HG03196 (cell line): ENCODE results near the gene GYS1.

Experiments
- ATAC-seq: cut with Tn5 transposase; IDR thresholded peaks from one replicate; pipeline ENCODE4 v1.9.1; 2021; ENCODE audit not compliant: unreplicated experiment

The GYS1 gene

DNA sequence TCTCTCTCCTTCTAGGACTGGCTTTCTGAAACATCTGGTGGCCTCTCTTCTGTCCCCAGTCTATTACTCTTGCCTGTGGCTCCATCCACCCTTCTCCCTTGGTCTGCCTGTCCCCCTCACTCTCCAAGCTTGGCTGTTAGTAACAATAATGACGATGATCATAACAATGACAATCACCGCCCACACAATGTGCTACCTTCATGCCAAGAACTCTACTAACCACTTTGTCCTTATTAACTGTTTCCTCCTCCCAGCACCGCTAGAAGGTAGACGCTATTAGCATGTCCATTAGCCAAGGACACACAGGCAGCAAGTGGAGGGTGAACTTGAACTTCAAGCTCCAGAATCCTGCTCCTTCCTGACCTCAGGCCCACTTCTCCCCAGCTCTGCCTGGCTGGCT lies 2.7 kb downstream of the GYS1 start:
- ATAC-seq = no peak

DNA sequence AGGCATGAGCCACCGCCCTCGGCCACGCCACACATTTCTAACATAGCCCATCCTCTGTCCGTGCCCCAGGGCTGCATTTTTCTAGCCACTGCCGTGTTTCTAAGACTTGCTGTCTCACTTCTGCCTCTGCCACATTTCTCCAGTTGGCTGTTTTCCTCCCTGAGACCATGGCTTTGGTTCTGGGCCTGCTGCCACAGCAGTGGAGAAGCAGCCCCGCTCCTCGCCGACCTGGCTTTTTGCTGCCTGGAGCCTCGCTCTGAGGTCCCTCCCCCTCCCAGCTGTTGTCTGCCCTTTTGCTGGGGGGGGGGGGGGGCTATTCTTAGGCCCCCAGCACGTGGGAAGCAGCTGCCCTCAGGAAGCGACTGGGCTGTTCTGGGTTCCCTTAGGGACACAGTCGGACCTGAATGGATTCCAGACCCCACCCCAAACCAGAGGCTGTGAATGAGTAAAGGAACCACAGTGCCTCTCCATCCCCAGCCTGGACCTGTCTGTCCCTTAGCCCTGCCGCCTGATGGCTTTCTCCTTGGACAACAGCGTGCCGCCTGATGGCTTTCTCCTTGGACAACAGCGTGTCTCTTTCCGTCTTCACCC lies 3.3 kb downstream of the GYS1 start:
- ATAC-seq = no peak

DNA sequence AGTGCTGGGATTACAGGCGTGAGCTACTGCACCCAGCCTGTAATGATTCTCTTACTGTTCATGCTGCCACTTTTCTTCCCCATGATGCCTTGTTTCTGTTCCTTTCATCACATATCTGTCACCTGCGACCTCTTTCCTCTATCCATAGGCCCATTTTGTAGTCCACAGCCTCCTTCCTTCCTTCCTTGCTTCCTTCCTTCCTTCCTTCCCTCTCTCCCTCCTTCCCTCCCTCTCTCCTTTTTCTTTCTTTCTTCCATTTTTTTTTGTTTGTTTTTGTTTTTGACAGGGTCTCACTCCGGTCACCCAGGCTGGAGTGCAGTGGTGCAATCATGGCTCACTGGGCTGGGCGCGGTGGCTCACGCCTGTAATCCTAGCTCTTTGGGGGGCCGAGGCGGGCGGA lies 4.2 kb downstream of the GYS1 start:
- ATAC-seq = no peak

DNA sequence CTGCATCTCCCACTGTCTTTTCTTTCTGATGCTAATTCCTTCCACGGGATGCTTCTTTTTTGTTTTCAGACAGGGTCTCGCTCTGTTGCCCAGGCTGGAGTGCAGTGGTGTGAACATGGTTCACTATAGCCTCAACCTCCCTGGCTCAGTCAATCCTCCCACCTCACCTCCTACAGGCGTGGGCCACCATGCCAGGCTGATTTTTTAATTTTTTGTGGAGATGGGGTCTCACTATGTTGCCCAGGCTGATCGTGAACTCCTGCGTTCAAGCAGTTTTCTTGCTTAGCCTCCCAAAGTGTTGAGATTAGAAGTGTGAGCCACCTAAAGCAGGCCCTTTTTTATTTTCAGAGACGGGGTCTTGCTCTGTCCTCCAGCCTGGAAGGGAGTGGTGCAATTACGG lies 4.8 kb downstream of the GYS1 start:
- ATAC-seq = no peak

DNA sequence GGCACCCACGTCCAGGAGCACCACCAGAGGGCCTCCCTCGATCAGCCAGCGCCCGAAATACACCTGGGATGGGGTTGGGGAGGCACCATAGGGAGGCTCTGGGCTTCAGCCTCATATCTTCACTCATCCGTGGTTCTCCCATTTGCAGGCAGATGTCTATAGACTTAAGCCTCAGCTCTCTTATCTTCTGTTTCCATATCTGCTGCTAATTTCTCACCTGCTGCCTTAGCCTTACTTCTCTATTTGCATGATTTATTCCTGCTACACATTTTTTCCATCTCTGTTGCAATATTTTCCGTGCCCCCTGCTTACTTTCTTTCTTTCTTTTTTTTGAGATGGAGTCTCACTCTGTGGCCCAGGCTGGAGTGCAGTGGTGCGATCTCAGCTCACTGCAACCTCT lies 5.8 kb downstream of the GYS1 start:
- no peak for ATAC-seq

DNA sequence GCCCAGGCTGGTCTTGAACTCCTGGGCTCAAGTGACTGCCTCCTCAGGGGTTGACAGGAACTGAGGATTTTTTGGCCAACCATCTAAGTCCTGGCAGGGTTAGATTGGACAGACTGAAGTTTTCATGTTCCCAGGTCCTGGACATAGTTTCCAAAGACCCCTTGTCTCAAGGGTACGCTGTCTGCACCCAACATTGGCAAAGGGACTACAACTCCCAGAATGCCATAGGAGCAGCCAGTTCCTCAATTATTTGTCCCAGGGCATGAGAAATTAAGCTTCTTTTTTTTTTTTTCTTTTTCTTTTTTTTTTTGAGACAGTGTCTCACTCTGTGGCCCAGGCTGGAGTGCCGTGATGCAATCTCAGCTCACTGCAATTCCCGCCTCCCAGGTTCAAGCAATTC lies 6.9 kb downstream of the GYS1 start:
- ATAC-seq = no peak

DNA sequence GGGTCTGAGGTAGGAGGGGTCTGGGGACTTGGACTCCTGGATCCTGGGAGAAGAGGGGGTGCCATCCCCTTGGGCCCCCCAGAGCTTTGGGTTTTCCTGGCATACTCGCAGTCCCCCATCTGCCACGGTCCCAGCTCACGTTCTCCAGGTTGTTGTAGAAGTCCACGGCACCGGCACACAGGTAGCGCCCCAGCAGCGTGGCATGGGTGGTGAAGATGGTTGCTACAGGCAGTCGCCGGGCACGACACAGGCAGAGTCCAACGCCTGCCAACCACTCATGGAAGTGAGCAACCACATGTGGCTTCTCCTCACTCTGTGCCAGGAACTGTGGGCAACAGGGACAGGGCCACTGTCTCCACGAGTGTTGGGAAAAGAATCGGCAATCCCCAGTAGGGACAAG lies 7.4 kb downstream of the GYS1 start:
- no peak for ATAC-seq

DNA sequence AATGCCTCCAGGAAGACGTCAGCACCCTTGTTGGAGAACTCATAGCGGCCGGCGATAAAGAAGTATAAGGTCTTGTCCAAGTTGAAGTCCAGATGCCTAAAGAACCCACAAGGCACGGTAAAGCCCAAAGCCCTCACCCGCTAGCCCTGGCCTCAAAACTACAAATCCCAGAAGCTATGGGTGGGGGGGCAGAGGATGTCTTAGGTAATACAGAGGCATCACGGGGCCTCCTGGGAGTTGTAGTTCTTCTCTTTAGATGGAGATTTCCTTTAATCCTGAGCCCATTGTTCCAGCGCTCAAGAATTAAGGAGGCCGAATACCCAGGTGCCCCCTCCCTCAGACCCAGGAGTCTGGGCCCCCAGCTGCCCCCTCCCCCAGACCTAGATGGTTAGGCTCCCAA lies 10.8 kb downstream of the GYS1 start:
- no peak for ATAC-seq

DNA sequence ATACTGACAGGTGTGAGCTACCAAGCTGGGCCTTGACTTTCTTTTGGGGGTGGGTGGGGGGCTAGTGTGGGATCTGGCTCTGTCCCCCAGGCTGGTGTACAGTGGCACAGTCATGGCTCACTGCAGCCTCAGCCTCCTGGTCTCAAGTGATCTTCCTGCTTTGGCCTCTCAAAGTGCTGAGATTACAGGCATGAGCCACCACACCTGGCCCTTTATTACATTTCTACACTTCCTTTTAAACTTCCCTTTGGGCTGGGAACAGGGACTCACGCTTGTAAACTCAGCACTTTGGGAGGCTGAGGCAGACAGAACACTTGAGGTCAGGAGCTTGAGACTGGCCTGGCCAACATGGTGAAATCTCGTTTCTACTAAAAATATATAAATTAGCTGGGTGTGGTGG lies 16.0 kb downstream of the GYS1 start:
- no peak for ATAC-seq

DNA sequence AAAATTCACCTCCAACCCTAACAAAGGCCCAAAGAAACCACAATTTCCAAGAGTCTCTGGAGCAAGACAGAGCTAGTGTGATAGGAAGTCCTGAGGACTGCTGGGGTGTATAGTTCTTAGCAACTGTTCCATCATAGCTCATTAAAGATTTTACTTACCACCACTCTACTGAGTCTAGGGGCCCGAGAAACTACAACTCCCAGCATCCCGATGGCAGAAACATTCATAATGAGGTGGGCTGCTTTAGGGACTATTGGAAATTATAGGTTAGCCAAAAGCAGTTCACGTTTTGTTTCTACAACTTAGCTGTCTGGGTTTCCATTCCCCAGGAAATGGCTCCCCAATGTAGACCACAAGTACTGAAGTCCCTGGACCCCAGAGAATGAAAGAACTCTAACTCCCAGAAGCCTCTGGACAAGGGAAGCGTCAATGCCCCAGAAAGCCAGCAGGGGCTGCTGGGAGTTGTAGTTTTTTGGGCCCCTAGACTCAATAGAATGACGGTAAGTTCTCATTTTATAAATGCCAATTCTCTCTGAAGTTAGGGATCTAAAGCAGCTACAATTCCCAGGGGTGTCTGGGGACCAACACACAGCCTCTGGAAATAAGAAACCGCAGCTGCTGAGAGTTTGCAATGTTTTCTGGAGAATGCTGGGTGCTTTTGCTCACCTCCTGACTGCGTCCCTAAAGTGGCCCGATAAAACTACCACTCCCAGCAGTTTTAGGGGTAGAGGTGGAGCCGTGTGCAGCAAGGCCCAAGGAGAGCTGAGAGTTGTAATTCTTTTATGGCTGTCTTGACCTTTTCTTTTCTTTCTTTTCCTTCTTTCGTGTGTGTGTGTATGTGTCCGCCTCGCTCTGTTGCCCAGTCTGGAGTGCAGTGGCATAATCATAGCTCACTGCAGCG lies 16.9 kb downstream of the GYS1 start:
- ATAC-seq = no peak

DNA sequence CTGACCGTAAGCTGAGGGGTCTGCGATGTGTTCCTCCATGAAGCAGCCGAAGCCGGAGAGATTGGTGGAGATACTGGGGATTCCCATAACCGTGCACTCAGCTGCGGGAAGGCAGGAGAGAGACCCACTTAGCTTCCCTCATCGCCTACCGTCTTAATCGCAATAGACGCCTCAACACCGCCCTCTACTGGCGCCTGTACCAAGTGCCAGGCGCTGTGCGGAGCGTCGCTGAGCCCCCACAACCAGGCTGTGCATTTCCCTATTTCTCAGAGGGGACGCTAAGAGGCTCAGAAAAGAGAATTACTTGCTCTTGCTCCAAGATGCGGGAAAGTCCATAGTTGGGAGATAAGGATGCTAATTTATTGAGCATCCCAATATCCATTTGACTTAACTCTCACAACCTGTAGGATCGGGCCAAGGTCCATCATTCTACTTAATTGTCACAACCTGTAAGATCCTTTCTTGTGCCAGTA lies 22.1 kb downstream of the GYS1 start:
- ATAC-seq = no peak

DNA sequence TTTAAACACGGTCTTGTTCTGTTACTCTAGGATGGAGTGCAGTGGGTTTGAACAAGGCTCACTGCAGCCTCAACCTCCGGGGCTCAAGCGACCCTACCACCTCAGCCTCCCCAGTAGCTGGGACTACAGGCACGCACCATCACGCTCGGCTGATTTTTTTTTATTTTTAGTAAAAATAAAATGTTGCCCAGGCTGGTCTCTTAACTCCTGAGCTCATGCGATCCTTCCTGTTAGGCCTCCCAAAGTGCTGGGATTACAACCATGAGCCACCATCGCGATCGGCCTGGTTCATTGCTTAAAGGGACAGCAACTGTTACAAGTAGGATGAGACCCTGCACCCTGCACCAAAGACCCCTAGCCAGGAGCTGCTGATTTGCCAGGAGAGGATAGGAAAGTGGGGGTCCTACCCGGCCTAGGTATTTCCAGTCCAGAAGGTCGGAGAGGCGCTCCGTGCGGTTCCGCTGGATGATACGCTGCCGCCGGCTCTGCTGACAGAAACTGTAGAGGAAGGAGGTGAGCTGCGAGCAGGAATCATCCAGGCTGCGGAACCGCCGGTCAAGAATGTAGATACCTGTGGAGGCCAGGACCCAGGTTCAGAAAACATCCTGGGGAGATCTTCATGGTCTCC lies 22.9 kb downstream of the GYS1 start:
- no peak for ATAC-seq

DNA sequence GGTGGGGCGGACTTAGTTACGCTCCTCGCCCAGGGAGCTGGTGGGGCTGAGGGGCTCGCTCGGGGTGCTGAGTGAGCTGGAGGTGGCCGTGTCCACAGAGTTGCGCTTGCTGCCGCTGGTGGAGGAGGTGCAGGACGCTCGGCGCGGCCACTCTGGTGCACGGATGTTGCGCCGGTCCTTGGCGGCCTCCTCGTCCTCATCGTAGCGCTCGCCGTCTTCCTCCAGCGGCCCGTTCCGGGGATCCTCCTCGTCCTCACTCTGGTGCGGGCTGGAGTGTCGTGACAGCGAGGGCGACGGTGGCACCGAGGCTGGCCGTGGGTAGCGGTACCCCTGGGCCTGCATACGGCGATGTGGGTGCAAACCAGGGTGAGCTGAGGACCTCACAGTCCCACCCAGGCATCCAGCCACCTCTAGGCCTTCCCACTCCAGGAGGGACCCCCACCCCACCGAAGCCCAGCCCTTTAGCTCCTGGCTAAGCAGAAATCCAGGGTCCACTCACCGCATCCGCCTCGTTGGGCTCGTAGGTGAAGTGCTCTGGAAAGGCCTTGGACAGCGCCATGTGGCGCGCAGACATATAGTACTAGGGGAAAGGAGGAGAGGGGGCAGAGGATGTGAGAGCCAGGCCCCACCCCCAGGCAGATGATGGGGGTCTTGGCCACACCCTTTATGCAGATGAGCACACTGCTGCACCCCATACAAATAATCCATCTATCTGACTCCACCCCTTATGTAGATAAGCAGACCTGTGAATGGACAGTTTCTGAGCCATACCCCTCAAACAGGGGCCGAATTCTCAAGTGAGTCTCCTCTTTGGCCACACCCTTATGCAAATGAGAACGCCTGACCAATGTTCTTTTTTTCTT lies 23.6 kb downstream of the GYS1 start:
- ATAC-seq = no peak

DNA sequence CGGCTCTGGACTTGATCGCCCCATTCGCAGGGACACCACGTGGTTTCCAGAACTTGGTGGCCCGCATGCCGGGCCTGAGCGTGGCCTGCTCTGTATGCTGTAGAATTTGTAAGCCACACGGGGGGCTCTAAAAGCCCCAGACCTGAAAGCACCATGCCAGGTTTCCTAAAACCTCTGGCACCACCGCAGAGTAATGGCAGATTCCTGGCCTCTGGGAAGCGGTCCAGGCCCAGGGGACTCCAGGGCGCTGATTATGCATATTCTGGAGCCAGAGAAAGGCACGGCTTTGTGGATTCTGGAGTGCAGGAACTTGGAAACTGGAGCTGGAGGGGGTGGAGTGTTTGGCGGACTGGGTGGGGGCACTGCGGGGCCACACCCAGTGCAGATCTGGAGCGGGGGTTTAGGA lies 24.3 kb downstream of the GYS1 start:
- no peak for ATAC-seq

DNA sequence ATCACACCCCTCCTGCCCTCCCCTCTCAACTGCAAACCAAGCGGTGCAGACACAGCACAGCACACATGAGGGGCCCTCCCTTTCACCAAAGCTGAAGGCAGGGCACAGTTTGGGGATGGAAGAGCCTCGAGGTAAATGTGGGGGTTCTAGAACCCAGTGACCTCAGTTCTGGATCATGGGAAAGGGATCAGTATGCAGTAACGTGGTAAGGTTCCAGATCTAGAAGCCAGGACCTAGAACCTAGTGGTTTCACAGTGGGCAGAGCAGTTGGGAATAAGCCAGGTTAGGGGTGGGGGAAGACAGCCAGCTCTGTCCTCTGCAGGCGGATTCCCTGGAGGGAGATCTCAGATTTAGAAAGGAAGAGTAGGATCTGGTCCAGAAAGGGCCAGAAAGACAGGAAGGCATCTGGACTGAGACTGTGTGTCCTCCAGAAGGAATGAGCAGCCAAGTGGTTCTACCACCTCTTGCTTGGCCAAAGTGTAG lies 24.9 kb downstream of the GYS1 start:
- no peak for ATAC-seq

DNA sequence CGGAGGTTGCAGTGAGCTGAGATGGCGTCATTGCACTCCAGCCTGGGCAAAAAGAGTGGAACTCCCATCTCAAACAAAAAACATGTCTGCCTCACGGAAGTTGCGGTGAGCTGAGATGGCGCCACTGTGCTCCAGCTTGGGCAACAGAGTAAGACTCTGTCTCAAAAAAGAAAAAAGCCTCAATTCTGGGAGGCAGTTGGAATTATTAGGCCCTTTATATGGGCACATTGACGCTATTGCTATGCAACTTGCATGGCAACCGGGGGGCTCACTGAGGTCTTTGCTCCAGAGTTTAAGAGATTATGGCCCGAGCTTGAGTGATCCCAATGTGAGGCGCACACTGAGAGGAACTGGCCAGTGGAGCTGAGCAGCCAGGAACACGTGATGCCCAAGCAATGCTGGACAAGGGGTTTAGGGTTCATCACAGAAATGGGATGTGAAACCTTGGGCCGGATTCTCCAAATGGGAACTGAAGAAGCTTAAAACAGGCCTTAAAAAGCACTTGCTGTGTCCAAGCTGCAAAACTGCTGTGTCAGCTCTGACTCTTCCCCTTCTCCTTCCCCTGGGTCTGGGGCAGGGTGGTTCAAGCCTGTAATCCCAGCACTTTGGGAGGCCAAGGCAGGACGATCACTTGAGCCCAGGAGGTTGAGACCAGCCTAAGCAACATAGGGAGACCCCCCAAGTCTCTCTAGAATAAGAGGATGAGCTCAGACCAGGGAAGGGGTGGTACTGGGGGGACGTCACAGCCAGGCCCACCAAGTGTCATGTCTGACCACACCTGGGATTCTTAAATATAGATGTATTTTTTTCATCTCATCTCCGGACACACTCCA lies 25.5 kb downstream of the GYS1 start:
- ATAC-seq = no peak

DNA sequence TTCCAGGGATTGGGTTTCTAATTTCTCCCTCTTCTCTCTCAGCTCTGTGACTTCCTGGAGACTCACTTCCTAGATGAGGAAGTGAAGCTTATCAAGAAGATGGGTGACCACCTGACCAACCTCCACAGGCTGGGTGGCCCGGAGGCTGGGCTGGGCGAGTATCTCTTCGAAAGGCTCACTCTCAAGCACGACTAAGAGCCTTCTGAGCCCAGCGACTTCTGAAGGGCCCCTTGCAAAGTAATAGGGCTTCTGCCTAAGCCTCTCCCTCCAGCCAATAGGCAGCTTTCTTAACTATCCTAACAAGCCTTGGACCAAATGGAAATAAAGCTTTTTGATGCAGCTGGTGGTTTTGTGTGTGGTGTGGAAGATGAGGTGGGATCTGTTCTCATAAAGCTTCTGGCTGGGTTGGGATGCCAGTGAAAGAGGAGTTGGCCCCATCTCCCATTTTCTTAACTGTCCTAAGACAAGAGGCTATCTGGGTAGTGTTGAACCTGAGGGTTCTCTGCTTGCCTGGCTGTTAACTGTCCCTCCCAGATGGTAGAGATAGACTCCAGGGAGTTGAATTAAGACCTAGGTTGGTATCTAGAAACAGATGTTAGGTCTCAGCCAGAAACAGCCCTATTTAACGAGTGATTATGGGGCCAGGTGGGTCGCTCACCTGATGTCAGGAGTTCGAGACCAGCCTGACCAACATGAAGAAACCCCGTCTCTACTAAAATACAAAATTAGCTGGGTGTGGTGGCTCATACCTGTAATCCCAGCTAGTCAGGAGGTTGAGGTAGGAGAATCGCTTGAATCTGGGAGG lies 26.4 kb downstream of the GYS1 start:
- no peak for ATAC-seq

DNA sequence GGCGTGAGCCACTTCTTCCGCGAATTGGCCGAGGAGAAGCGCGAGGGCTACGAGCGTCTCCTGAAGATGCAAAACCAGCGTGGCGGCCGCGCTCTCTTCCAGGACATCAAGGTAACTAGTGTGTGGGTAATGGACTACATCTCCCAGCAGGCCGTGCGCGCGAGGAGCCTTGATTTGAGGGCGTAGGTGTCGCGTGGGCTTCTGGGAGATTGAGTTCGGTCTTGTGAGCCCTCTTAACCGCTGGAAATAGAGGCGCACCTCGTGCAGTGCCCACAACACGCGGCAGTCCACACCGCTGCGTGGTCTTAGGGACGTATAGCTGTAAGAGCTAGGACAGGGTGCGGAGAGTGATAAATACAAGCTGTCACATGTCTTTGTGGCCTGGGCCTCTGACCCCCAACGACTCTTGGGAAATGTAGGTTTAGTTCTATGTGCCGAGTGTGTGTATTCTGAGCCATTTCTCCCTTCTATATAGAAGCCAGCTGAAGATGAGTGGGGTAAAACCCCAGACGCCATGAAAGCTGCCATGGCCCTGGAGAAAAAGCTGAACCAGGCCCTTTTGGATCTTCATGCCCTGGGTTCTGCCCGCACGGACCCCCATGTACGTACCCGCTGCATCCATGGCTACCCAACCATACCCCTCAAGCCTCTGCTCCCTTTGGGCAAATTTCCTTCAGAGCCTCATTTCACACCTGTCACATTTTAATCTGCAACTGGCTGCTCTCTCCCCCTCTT lies 27.1 kb downstream of the GYS1 start:
- no peak for ATAC-seq
